D721Med (cell line): Measurements from ENCODE around the gene CEP85L.

Source experiments
- DNase-seq: peaks from one replicate; pipeline ENCODE4 v3.0.0; 2011; ENCODE audit warnings: low spot score; ENCODE audit not compliant: insufficient read length
- FAIRE-seq: peaks from 2 replicates; lab custom pipeline; 2011; peaks lifted over from hg19 to GRCh38; lab: Jason Lieb, UNC
- TF ChIP-seq, protein P1 (sequence below): IDR thresholded peaks from 2 replicates; pipeline ENCODE4 v1.5.1; 2012; ENCODE audit warnings: mild to moderate bottlenecking, control low read depth; ENCODE audit not compliant: insufficient read depth; ENCODE audit errors: missing control alignments

Gene CEP85L

DNA sequence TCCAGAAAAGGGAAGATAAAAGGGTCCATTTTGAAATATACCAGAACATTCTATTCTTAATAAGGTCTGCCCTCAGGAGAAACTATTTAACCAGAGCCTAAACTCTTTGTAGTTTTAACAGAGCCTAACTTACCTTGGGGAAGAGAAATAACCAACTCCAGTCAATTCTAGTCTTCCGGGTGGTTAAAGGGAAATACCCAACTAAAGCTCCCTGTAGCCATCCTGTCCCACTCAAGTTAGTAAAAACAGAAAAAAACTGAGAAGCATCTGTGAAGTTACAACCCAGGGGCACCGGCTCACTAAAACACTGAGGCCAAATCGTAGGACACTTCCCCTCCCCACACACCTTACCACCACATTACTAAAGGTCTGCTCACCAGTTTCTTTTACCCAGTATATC is 23.7 kb downstream of the CEP85L start:
- no peak for DNase-seq
- no peak for FAIRE-seq
- TF ChIP-seq, protein P1, sequence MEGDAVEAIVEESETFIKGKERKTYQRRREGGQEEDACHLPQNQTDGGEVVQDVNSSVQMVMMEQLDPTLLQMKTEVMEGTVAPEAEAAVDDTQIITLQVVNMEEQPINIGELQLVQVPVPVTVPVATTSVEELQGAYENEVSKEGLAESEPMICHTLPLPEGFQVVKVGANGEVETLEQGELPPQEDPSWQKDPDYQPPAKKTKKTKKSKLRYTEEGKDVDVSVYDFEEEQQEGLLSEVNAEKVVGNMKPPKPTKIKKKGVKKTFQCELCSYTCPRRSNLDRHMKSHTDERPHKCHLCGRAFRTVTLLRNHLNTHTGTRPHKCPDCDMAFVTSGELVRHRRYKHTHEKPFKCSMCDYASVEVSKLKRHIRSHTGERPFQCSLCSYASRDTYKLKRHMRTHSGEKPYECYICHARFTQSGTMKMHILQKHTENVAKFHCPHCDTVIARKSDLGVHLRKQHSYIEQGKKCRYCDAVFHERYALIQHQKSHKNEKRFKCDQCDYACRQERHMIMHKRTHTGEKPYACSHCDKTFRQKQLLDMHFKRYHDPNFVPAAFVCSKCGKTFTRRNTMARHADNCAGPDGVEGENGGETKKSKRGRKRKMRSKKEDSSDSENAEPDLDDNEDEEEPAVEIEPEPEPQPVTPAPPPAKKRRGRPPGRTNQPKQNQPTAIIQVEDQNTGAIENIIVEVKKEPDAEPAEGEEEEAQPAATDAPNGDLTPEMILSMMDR = no peak

GRCh38 chr6:118625833-118626232 is 25.6 kb downstream of the CEP85L start:
- DNase-seq = no peak
- FAIRE-seq = no peak

DNA sequence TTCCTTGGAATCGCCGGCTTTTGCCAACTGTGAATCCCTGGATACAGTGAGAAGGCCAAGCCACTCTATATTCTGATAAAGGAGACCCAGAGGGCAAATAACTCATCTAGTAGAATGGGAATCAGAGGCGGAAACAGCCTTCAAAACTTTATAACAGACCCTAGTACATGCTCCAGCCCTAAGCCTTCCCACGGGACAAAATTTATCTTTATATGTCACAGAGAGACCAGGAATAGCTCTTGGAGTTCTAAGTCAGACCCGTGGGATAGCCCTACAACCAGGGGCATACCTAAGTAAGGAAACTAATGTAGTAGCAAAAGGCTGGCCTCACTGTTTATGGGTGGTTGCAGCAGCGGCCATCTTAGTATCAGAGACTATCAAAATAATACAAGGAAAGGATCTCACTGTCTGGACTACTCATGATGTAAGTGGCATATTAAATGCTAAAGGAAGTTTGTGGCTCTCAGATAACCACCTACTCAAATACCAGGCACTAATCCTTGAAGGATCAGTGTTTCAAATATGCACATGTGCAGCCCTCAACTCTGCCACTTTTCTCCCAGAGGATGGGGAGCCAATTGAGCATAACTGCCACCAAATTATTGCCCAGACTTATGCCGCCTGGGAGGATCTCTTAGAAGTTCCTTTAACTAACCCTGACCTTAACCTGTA is 29.5 kb downstream of the CEP85L start:
- TF ChIP-seq, protein P1 = no peak
- FAIRE-seq (no peak), DNase-seq (no peak)

More at GRCh38 chr6:118625833-118626232, 25.6 kb downstream of the CEP85L start:
- TF ChIP-seq, protein P1 = no peak

- TF ChIP-seq, protein P1 = no peak
- DNase-seq (no peak), FAIRE-seq (no peak)
These were observed 31.2 kb downstream of the CEP85L start for GRCh38 chr6:118620202-118620601.

- DNase-seq (no peak), FAIRE-seq (no peak)
- TF ChIP-seq, protein P1 = peak; percentile 86
These were observed 32.6 kb downstream of the CEP85L start for GRCh38 chr6:118618676-118619377.

GRCh38 chr6:118617417-118617816 is 34.0 kb downstream of the CEP85L start:
- no peak for FAIRE-seq
- DNase-seq = no peak
- TF ChIP-seq, protein P1 = no peak

GRCh38 chr6:118611334-118611733 is 40.1 kb downstream of the CEP85L start:
- DNase-seq = no peak
- TF ChIP-seq, protein P1 = no peak
- no peak for FAIRE-seq
